MM.1S (cell line): ENCODE measurements around the gene SLC51B.

Source experiments
- DNase-seq: peaks from one replicate; pipeline ENCODE4 v3.0.0-alpha.2; 2015
- H2AFZ ChIP-seq: fragments of 300-600 bp; sonication (generic); 2 replicates; pipeline ENCODE4 v1.6.0; 2016; ENCODE audit warnings: antibody characterized with exemption, low read length
- H3F3A ChIP-seq: fragments of 300-600 bp; sonication (generic); 2 replicates; pipeline ENCODE4 v1.6.1; 2016; ENCODE audit warnings: mild to moderate bottlenecking, antibody characterized with exemption, low read length, moderate library complexity, mixed read lengths; ENCODE audit not compliant: insufficient read depth
- H3K27ac ChIP-seq: fragments of 300-600 bp; sonication (generic); 2 replicates; pipeline ENCODE4 v1.5.1; 2016; ENCODE audit warnings: mild to moderate bottlenecking, low read length
- H3K27me3 ChIP-seq: fragments of 300-600 bp; sonication (generic); replicated peaks from 2 replicates; pipeline ENCODE4 v1.6.0; 2016; ENCODE audit warnings: low read length; ENCODE audit not compliant: insufficient read depth
- H3K36me3 ChIP-seq: fragments of 300-600 bp; sonication (generic); replicated peaks from 2 replicates; pipeline ENCODE4 v1.6.1; 2016; ENCODE audit warnings: mild to moderate bottlenecking, low read length, mixed read lengths; ENCODE audit not compliant: insufficient read depth
- H3K4me1 ChIP-seq: fragments of 300-600 bp; sonication (generic); 2 replicates; pipeline ENCODE4 v1.6.1; 2016; ENCODE audit warnings: low read length, mixed read lengths
- H3K4me2 ChIP-seq: fragments of 300-600 bp; sonication (generic); 2 replicates; pipeline ENCODE4 v1.6.0; 2016; ENCODE audit warnings: low read depth, low read length
- H3K4me3 ChIP-seq: fragments of 300-600 bp; sonication (generic); 2 replicates; pipeline ENCODE4 v1.5.1; 2016; ENCODE audit warnings: low read length, mixed read lengths
- H3K79me2 ChIP-seq: fragments of 300-600 bp; sonication (generic); 2 replicates; pipeline ENCODE4 v1.6.1; 2016; ENCODE audit warnings: mixed run types, low read length, mixed read lengths
- H3K9ac ChIP-seq: fragments of 300-600 bp; sonication (generic); 2 replicates; pipeline ENCODE4 v1.6.1; 2016; ENCODE audit warnings: low read length, mixed read lengths
- H3K9me2 ChIP-seq: fragments of 300-600 bp; sonication (generic); replicated peaks from 2 replicates; pipeline ENCODE4 v1.6.1; 2016; ENCODE audit warnings: mild to moderate bottlenecking, low read length, mixed read lengths; ENCODE audit not compliant: insufficient read depth
- H3K9me3 ChIP-seq: fragments of 300-600 bp; sonication (generic); replicated peaks from 2 replicates; pipeline ENCODE4 v1.6.1; 2016; ENCODE audit warnings: mild to moderate bottlenecking, low read length, mixed read lengths; ENCODE audit not compliant: insufficient read depth
- H4K20me1 ChIP-seq: fragments of 300-600 bp; sonication (generic); 2 replicates; pipeline ENCODE4 v1.6.1; 2016; ENCODE audit warnings: mild to moderate bottlenecking, low read length, moderate library complexity, mixed read lengths; ENCODE audit not compliant: insufficient read depth
- EZH2 ChIP-seq: fragments of 300-600 bp; sonication (generic); optimal IDR thresholded peaks from 2 replicates; pipeline ENCODE3; 2017; ENCODE audit warnings: low read depth, mild to moderate bottlenecking, antibody characterized with exemption, low read length, mixed read lengths
- EZH2phosphoT487 ChIP-seq: fragments of 300-600 bp; sonication (generic); IDR thresholded peaks from 2 replicates; pipeline ENCODE4 v1.6.1; 2018; ENCODE audit warnings: antibody characterized with exemption, low read length
- TF ChIP-seq, protein P1 (sequence below): fragments of 300-600 bp; sonication (generic); IDR thresholded peaks from 2 replicates; pipeline ENCODE4 v1.5.1; 2016; ENCODE audit warnings: antibody characterized with exemption, low read length, mixed read lengths

SLC51B gene

DNA sequence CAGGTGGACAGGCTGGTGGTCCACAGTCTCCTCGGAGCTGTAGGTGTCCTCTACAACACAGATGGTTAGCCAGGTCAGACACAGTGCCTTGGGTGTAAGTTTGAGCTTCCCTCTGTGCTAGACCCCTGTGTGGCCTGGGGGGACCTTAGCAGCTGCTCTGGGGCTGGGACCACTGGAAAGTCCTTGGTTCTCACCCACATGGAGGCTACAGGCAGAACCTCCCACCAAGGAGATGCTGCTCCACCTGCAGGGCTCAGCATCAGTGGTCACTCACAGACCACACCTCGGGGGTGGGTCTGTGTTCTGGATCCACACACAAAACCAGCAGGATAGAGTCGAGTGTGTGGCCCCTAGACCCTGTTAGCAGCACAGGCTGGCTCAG is 14.2 kb downstream of the SLC51B start:
- Histone ChIP-seq H3K4me1 (peaks cover 3% of the 10 kb centered on the region; the same call in 1 of the 2 replicates), H3K27ac (no peak overlapping the region), H4K20me1 (no peaks in the 10 kb centered on the region), H3K36me3 (no peaks in the 10 kb centered on the region), H3K27me3 (no peaks in the 10 kb centered on the region), H3K9me2 (no peaks in the 10 kb centered on the region), H3K9me3 (no peaks in the 10 kb centered on the region), H3K4me2 (no peak overlapping the region), H3K4me3 (no peak overlapping the region), H2AFZ (no peak overlapping the region), H3K9ac (no peak overlapping the region), H3K79me2 (no peaks in the 10 kb centered on the region), H3F3A (no peaks in the 10 kb centered on the region)
- TF ChIP-seq EZH2phosphoT487 (no peak), EZH2 (no peak)
- TF ChIP-seq, protein P1, sequence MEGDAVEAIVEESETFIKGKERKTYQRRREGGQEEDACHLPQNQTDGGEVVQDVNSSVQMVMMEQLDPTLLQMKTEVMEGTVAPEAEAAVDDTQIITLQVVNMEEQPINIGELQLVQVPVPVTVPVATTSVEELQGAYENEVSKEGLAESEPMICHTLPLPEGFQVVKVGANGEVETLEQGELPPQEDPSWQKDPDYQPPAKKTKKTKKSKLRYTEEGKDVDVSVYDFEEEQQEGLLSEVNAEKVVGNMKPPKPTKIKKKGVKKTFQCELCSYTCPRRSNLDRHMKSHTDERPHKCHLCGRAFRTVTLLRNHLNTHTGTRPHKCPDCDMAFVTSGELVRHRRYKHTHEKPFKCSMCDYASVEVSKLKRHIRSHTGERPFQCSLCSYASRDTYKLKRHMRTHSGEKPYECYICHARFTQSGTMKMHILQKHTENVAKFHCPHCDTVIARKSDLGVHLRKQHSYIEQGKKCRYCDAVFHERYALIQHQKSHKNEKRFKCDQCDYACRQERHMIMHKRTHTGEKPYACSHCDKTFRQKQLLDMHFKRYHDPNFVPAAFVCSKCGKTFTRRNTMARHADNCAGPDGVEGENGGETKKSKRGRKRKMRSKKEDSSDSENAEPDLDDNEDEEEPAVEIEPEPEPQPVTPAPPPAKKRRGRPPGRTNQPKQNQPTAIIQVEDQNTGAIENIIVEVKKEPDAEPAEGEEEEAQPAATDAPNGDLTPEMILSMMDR, result no peak
- no peak for DNase-seq

DNA sequence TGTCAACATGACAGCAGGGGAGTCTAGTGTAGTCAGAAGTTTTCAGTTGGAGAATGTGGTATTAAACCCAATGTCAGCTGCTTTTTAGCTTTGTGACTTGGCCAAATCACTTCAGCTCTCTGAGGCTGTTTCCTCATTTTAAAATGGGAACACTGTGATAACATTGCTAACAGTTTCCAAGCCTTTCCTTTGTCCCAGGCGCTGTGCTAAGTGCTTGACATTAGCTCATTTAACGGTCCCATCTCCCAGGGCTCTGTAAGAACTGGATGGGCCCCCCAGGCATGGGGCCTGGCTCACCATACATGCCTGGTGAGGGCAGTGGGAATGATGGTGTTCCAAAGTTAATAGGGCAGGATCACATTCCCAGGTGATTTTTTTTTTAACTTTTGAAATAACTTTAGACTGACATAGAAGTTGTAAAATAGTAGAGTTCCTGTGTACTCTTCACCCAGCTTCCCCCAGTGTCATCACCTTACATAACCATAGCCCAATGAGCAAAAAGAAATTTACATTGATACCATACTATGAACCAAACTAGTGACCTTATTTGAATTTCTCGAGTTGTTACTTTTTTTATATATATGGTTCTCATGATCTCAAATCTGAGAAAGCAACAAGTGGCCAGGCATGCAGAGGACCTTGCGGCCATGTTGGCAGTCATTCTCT is 14.9 kb downstream of the SLC51B start:
- H3K9me2 ChIP-seq, result no peaks in the 10 kb centered on the region
- no peak overlapping the region for H3K27ac ChIP-seq
- no peaks in the 10 kb centered on the region for H3K79me2 ChIP-seq
- no peak overlapping the region for H3K4me3 ChIP-seq
- no peak overlapping the region for H3K4me2 ChIP-seq
- H4K20me1 ChIP-seq, result no peaks in the 10 kb centered on the region
- H3K27me3 ChIP-seq, result 0 out of 2 replicates have a peak, but pooled peaks cover 2% of the 10 kb centered on the region
- no peaks in the 10 kb centered on the region for H3K36me3 ChIP-seq
- H3K4me1 ChIP-seq, result no peaks in the 10 kb centered on the region
- no peaks in the 10 kb centered on the region for H3F3A ChIP-seq
- no peak for TF ChIP-seq EZH2phosphoT487
- no peak for TF ChIP-seq EZH2
- TF ChIP-seq, protein P1, result no peak
- no peak overlapping the region for H2AFZ ChIP-seq
- no peak for DNase-seq
- no peak overlapping the region for H3K9ac ChIP-seq
- H3K9me3 ChIP-seq, result no peaks in the 10 kb centered on the region

GRCh38 chr15:65060641-65061397 is 15.6 kb downstream of the SLC51B start:
- no peaks in the 10 kb centered on the region for H3K9me2 ChIP-seq
- TF ChIP-seq EZH2phosphoT487 (no peak), EZH2 (no peak)
- TF ChIP-seq, protein P1, result no peak
- no peaks in the 10 kb centered on the region for H3K9me3 ChIP-seq

More at GRCh38 chr15:65060641-65061397, 15.6 kb downstream of the SLC51B start:
- Histone ChIP-seq H3K4me3 (no peak overlapping the region), H3K79me2 (no peaks in the 10 kb centered on the region), H3K36me3 (no peaks in the 10 kb centered on the region), H3K9ac (no peak overlapping the region), H3K27ac (no peak overlapping the region), H3K4me2 (no peak overlapping the region), H2AFZ (no peak overlapping the region), H3K4me1 (no peaks in the 10 kb centered on the region), H3K27me3 (peaks cover 8% of the 10 kb centered on the region; the same call in 1 of the 2 replicates), H3F3A (no peaks in the 10 kb centered on the region), H4K20me1 (no peaks in the 10 kb centered on the region)
- DNase-seq, result no peak
